Spleen (tissue), 11 donors: ENCODE data around the gene SGO2. TPM values are rescaled to one million over a fixed set of nuclear protein-coding genes. Genes with fewer than 3 reads are reported as not detected.

ENCODE experiments used
- DNase-seq: peaks from one replicate; pipeline ENCODE4 v3.0.0-alpha.2; 2020
- H3K27ac ChIP-seq, 8 donors: fragments of 200-600 bp; sonication (generic) in 7 of 8; 1 replicate in 4 of 8; 2 replicates in 4 of 8; pipeline versions ENCODE4 v1.5.0 to v1.8.0; 2016 to 2021; ENCODE audit warnings: inconsistent platforms in 4 of 8, mild to moderate bottlenecking in 4 of 8, moderate library complexity in 1 of 8
- H3K27me3 ChIP-seq, 7 donors: fragments of 200-600 bp; sonication (generic) in 6 of 7; replicated peaks in 1 of 7; 1 replicate in 4 of 7; 2 replicates in 3 of 7; pipeline versions ENCODE4 v1.5.0 to v1.8.0; 2016 to 2021; ENCODE audit warnings: inconsistent platforms in 3 of 7, mild to moderate bottlenecking in 1 of 7
- H3K36me3 ChIP-seq, 6 donors: fragments of 200-600 bp; sonication (generic) in 5 of 6; 1 replicate in 4 of 6; 2 replicates in 2 of 6; pipeline versions ENCODE4 v1.5.0 to v1.8.0; 2016 to 2021; ENCODE audit warnings: inconsistent platforms in 2 of 6
- H3K4me1 ChIP-seq, 6 donors: fragments of 200-600 bp; sonication (generic) in 5 of 6; 1 replicate in 3 of 6; 2 replicates in 3 of 6; pipeline versions ENCODE4 v1.5.0 to v1.8.0; 2016 to 2021; ENCODE audit warnings: inconsistent platforms in 3 of 6
- H3K4me3 ChIP-seq, 8 donors: fragments of 200-600 bp; sonication (generic) in 7 of 8; 1 replicate in 4 of 8; 2 replicates in 4 of 8; pipeline versions ENCODE4 v1.5.0 to v1.8.0; 2016 to 2021; ENCODE audit warnings: inconsistent platforms in 4 of 8, mild to moderate bottlenecking in 4 of 8, moderate library complexity in 2 of 8
- H3K9me3 ChIP-seq, 8 donors: fragments of 200-600 bp; sonication (generic) in 7 of 8; 1 replicate in 4 of 8; 2 replicates in 4 of 8; pipeline versions ENCODE4 v1.5.0 to v1.8.0; 2016 to 2021; ENCODE audit warnings: inconsistent platforms in 4 of 8
- CTCF ChIP-seq, 11 experiments: fragments of 200-600 bp in 7 of 11; fragments of 450-650 bp in 4 of 11; sonication (generic) in 4 of 11; IDR thresholded peaks in 8 of 11; conservative IDR thresholded peaks in 3 of 11; 1 replicate in 7 of 11; 2 replicates in 4 of 11; pipeline versions ENCODE4 v1.4.0 to v1.8.0; 2016 to 2021; ENCODE audit warnings: antibody characterized with exemption in 11 of 11, inconsistent platforms in 4 of 11, mild to moderate bottlenecking in 1 of 11
- POLR2A ChIP-seq, 3 donors: fragments of 450-650 bp; IDR thresholded peaks; one replicate each; pipeline ENCODE4 v1.5.1; 2017; ENCODE audit warnings: antibody characterized with exemption in 3 of 3, mild to moderate bottlenecking in 1 of 3
- POLR2AphosphoS5 ChIP-seq, 3 donors: sonication (generic); formaldehyde crosslinking; IDR thresholded peaks; one replicate each; pipeline ENCODE4 v1.5.1; 2017; ENCODE audit warnings: antibody characterized with exemption in 3 of 3
- WGBS, 5 donors: extraction: QIAGEN DNeasy Blood & Tissue Kit in 3 of 5; methylation state at CpG; one replicate each; pipeline versions ENCODE4 v1.1.5 to v1.1.7; 2013 to 2018; 5-methylcytosine and 5-hydroxymethylcytosine counted together
- intact Hi-C: fragments of 100-400 bp; cut with DNase I; formaldehyde crosslinking; loops from one replicate; pipeline ENCODE4 v1.15.0; 2023; ENCODE audit warnings: low total_unique reads
- polyA plus RNA-seq, 3 donors: library from polyadenylated mRNA; stranded (reverse); fragments of 200-250 nt; gene quantifications; one replicate each; pipeline ENCODE4 v1.2.1, GENCODE V29; 2013
- total RNA-seq, 7 donors: library from RNA; depleted of rRNA in 3 of 7; stranded (reverse); fragments of >200 nt in 3 of 7; fragmentation: NEBNext Ultra II Directional in 4 of 7; extraction: Animal tissue kit (Norgen Biotek cat#: 25700) in 4 of 7; gene quantifications; one replicate each; pipeline versions ENCODE4 v1.1.0 to v1.2.1, GENCODE V29; 2016 to 2021
- donor health status: healthy with polysubstance abuse.
- donor health status: DM: no; HTN: no; CAD: no; lungs with moderate emphysema.
- donor health status: DM: no; HTN: no; CAD: no.
- donor health status: Bipolar disorder and iron deficiency.
- donor health status: healthy.
- donor health status: DM: no; HTN: no; CAD: no.
- donor health status: DM: yes; HTN: yes; CAD: no.

Gene SGO2
- total and polyA plus RNA-seq, 10 donors, result 0.85 to 9.9 (median 3.9) TPM

GRCh38 chr2:200620606-200621390 is 94.8 kb downstream of the SGO2 start:
- no peaks in the 10 kb centered on the region for H3K36me3 ChIP-seq
- H3K9me3 ChIP-seq, result no peaks in the 10 kb centered on the region
- no peak for DNase-seq
- no peak overlapping the region for H3K4me3 ChIP-seq
- no peaks in the 10 kb centered on the region for H3K27me3 ChIP-seq
- peaks cover 0 to 31% (median 6%) of the 10 kb centered on the region in 6 donors for H3K4me1 ChIP-seq
- no peak overlapping the region for H3K27ac ChIP-seq
- TF ChIP-seq POLR2AphosphoS5 (IDR thresholded peaks at IDR 0.05) (no peak), POLR2A (IDR thresholded peaks at IDR 0.05) (no peak), CTCF (IDR thresholded peaks at IDR 0.05 in 8 of 11, conservative IDR thresholded peaks at IDR 0.05 in 3 of 11) (no peak)
- intact Hi-C loops, result no loop called here
- WGBS, 5 donors, result 80 to 92% (median 89%) methylated on average over 7 of the region's 7 CpGs

GRCh38 chr2:200622106-200622505 is 96.1 kb downstream of the SGO2 start:
- H3K9me3 ChIP-seq, result no peaks in the 10 kb centered on the region
- peaks cover 0 to 18% (median 4%) of the 10 kb centered on the region in 6 donors for H3K4me1 ChIP-seq
- 71 to 97% (median 91%) methylated on average over 1 of the region's 1 CpG for whole genome bisulfite sequencing, 5 donors
- no peaks in the 10 kb centered on the region for H3K27me3 ChIP-seq
- no peaks in the 10 kb centered on the region for H3K36me3 ChIP-seq
- TF ChIP-seq CTCF (IDR thresholded peaks at IDR 0.05 in 8 of 11, conservative IDR thresholded peaks at IDR 0.05 in 3 of 11) (no peak), POLR2A (IDR thresholded peaks at IDR 0.05) (no peak), POLR2AphosphoS5 (IDR thresholded peaks at IDR 0.05) (no peak)
- intact Hi-C loops, result no loop called here
- H3K4me3 ChIP-seq, result no peak overlapping the region
- DNase-seq, result no peak
- no peak overlapping the region for H3K27ac ChIP-seq

- 49 to 76% (median 74%) methylated on average over 2 of the region's 2 CpGs for WGBS, 5 donors
- no peak for TF ChIP-seq CTCF (IDR thresholded peaks at IDR 0.05 in 8 of 11, conservative IDR thresholded peaks at IDR 0.05 in 3 of 11)
- no peak for TF ChIP-seq POLR2AphosphoS5 (IDR thresholded peaks at IDR 0.05)
- no peak for TF ChIP-seq POLR2A (IDR thresholded peaks at IDR 0.05)
- no peaks in the 10 kb centered on the region for H3K9me3 ChIP-seq
- intact Hi-C loops, result no loop called here
- peaks cover 0 to 5% (median 0%) of the 10 kb centered on the region in 7 donors for H3K27me3 ChIP-seq
- no peak overlapping the region for H3K27ac ChIP-seq
- no peaks in the 10 kb centered on the region for H3K36me3 ChIP-seq
- no peaks in the 10 kb centered on the region for H3K4me1 ChIP-seq
- DNase-seq, result no peak
- H3K4me3 ChIP-seq, result no peak overlapping the region
Measured at GRCh38 chr2:200624026-200624425, 98.0 kb downstream of the SGO2 start.

GRCh38 chr2:200624658-200625057 is 98.7 kb downstream of the SGO2 start:
- no peak for TF ChIP-seq CTCF (IDR thresholded peaks at IDR 0.05 in 8 of 11, conservative IDR thresholded peaks at IDR 0.05 in 3 of 11)
- no peak for TF ChIP-seq POLR2A (IDR thresholded peaks at IDR 0.05)
- TF ChIP-seq POLR2AphosphoS5 (IDR thresholded peaks at IDR 0.05), result no peak
- DNase-seq, result no peak
- Histone ChIP-seq H3K9me3 (no peaks in the 10 kb centered on the region), H3K36me3 (no peaks in the 10 kb centered on the region), H3K4me1 (no peaks in the 10 kb centered on the region), H3K4me3 (no peak overlapping the region), H3K27ac (no peak overlapping the region), H3K27me3 (peaks cover 0 to 5% (median 0%) of the 10 kb centered on the region in 7 donors)
- intact Hi-C loops, result no loop called here
- WGBS, 5 donors, result 92 to 100% (median 94%) methylated on average over 3 of the region's 3 CpGs
